Liver (tissue), 2 donors: Measurements from ENCODE around the gene PPP2R2B.

Experiments used
- YY1 ChIP-seq: IDR thresholded peaks from 2 replicates; pipeline ENCODE4 v1.6.1; 2016; ENCODE audit warnings: antibody characterized with exemption, mild to moderate bottlenecking
- TF ChIP-seq, protein P1 (sequence below): fragments of 150-350 bp; IDR thresholded peaks from 2 replicates; pipeline ENCODE4 v1.5.1; 2017; ENCODE audit warnings: improper control_type of control experiment, low read depth, low read length; ENCODE audit not compliant: missing input control
- donor health status: healthy.

GRCh38 chr5:146669656-146670055 lies 208.9 kb downstream of the PPP2R2B start:
- TF ChIP-seq, protein P1, sequence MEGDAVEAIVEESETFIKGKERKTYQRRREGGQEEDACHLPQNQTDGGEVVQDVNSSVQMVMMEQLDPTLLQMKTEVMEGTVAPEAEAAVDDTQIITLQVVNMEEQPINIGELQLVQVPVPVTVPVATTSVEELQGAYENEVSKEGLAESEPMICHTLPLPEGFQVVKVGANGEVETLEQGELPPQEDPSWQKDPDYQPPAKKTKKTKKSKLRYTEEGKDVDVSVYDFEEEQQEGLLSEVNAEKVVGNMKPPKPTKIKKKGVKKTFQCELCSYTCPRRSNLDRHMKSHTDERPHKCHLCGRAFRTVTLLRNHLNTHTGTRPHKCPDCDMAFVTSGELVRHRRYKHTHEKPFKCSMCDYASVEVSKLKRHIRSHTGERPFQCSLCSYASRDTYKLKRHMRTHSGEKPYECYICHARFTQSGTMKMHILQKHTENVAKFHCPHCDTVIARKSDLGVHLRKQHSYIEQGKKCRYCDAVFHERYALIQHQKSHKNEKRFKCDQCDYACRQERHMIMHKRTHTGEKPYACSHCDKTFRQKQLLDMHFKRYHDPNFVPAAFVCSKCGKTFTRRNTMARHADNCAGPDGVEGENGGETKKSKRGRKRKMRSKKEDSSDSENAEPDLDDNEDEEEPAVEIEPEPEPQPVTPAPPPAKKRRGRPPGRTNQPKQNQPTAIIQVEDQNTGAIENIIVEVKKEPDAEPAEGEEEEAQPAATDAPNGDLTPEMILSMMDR = no peak
- no peak for TF ChIP-seq YY1
